Right lobe of liver (tissue), 4 donors: ENCODE data around the gene ADGRL2.
A peak's percentile ranks its signal among the peaks of the same experiment; 100 is the strongest.

Experiments
- CTCF ChIP-seq, 4 donors: fragments of 200-600 bp in 3 of 4; fragments of 450-650 bp in 1 of 4; IDR thresholded peaks; one replicate each; pipeline versions ENCODE4 v1.5.1 to v1.8.0; 2016 to 2022; ENCODE audit warnings: antibody characterized with exemption in 4 of 4, mild to moderate bottlenecking in 2 of 4
- POLR2A ChIP-seq: fragments of 450-650 bp; IDR thresholded peaks from one replicate; pipeline ENCODE4 v1.6.1; 2017; ENCODE audit warnings: antibody characterized with exemption, mild to moderate bottlenecking
- donor health status: DM: no; HTN: no; CAD: no.
- donor health status: DM: no; HTN: no; CAD: no.
- donor health status: DM: no; HTN: yes; CAD: no.

- peak; percentile 64 for TF ChIP-seq POLR2A
- peak; percentile 27 to 64 (median 50) for TF ChIP-seq CTCF (IDR thresholded peaks at IDR 0.05)
These were observed 2.1 kb downstream of the ADGRL2 start for GRCh38 chr1:81802707-81803430.
